KMS-11 (cell line): ENCODE results near the gene ZNF513.

ENCODE experiments used
- H2AFZ ChIP-seq: fragments of 200-600 bp; sonication (generic); 2 replicates; pipeline ENCODE4 v1.6.1; 2016; ENCODE audit warnings: antibody characterized with exemption, mixed run types, low read depth
- H3K27ac ChIP-seq: fragments of 200-600 bp; sonication (generic); 2 replicates; pipeline ENCODE4 v1.6.1; 2016; ENCODE audit warnings: mild to moderate bottlenecking, mixed run types
- H3K27me3 ChIP-seq: fragments of 200-600 bp; sonication (generic); 2 replicates; pipeline ENCODE4 v1.6.1; 2017; ENCODE audit warnings: mild to moderate bottlenecking, low read depth, mixed run types, moderate library complexity; ENCODE audit not compliant: insufficient read depth
- H3K36me3 ChIP-seq: fragments of 200-600 bp; sonication (generic); 2 replicates; pipeline ENCODE4 v1.6.1; 2017; ENCODE audit warnings: mild to moderate bottlenecking, mixed run types; ENCODE audit not compliant: insufficient read depth
- H3K4me1 ChIP-seq: fragments of 200-600 bp; sonication (generic); 2 replicates; pipeline ENCODE4 v1.6.1; 2016; ENCODE audit warnings: mild to moderate bottlenecking, low read depth, mixed run types; ENCODE audit not compliant: poor library complexity, severe bottlenecking
- H3K4me2 ChIP-seq: fragments of 200-600 bp; sonication (generic); 2 replicates; pipeline ENCODE4 v1.7.0; 2016; ENCODE audit warnings: mild to moderate bottlenecking, mixed run types
- H3K4me3 ChIP-seq: fragments of 200-600 bp; sonication (generic); IDR thresholded peaks from 2 replicates; pipeline ENCODE4 v1.6.1; 2017; ENCODE audit warnings: low read depth, low read length, mixed read lengths; ENCODE audit not compliant: insufficient read depth
- H3K79me2 ChIP-seq: fragments of 200-600 bp; sonication (generic); 2 replicates; pipeline ENCODE4 v1.6.1; 2016; ENCODE audit warnings: low read depth, mixed run types; ENCODE audit not compliant: insufficient read depth
- H3K9ac ChIP-seq: fragments of 200-600 bp; sonication (generic); 2 replicates; pipeline ENCODE4 v1.6.1; 2016; ENCODE audit warnings: mild to moderate bottlenecking, mixed run types
- H4K20me1 ChIP-seq: fragments of 200-600 bp; sonication (generic); 2 replicates; pipeline ENCODE4 v1.6.1; 2016; ENCODE audit warnings: mild to moderate bottlenecking, mixed run types; ENCODE audit not compliant: insufficient read depth
- CTCF ChIP-seq: fragments of 200-600 bp; sonication (generic); conservative IDR thresholded peaks from 2 replicates; pipeline ENCODE4 v1.6.1; 2017; ENCODE audit warnings: low read depth, mild to moderate bottlenecking, antibody characterized with exemption, low read length, moderate library complexity, mixed read lengths

Gene ZNF513

GRCh38 chr2:27362678-27363420, 17.7 kb downstream of the ZNF513 start:
- no peak overlapping the region for H3K4me2 ChIP-seq
- no peak overlapping the region for H3K27ac ChIP-seq
- no peak overlapping the region for H2AFZ ChIP-seq
- peaks cover 6% of the 10 kb centered on the region for H3K4me1 ChIP-seq
- H3K79me2 ChIP-seq: peaks cover 7% of the 10 kb centered on the region; the same call in 1 of the 2 replicates
- TF ChIP-seq CTCF: no peak
- no peaks in the 10 kb centered on the region for H3K27me3 ChIP-seq
- H4K20me1 ChIP-seq: no peaks in the 10 kb centered on the region
- no peak overlapping the region for H3K9ac ChIP-seq
- H3K36me3 ChIP-seq: no peaks in the 10 kb centered on the region
- H3K4me3 ChIP-seq: no peak overlapping the region

- Histone ChIP-seq H4K20me1 (no peaks in the 10 kb centered on the region), H3K79me2 (peaks cover 64% of the 10 kb centered on the region), H3K27me3 (no peaks in the 10 kb centered on the region), H3K4me3 (peak within 1 kb of the TSS; percentile 95), H3K27ac (peak within 1 kb of the TSS; percentile 95), H2AFZ (peak within 1 kb of the TSS; percentile 83), H3K9ac (peak within 1 kb of the TSS; percentile 98), H3K36me3 (no peaks in the 10 kb centered on the region), H3K4me2 (peak within 1 kb of the TSS; percentile 83), H3K4me1 (peaks cover 40% of the 10 kb centered on the region)
- no peak for TF ChIP-seq CTCF
These were observed 24.0 kb downstream of the ZNF513 start, which contains the start of gene GTF3C2 for GRCh38 chr2:27356382-27357181. TSS of gene GTF3C2 (minus strand) at chr2:27356764. CDS start at chr2:27343554, 13,210 bp downstream.

GRCh38 chr2:27356056-27356381, 24.5 kb downstream of the ZNF513 start:
- no peaks in the 10 kb centered on the region for H3K27me3 ChIP-seq
- H3K9ac ChIP-seq: peak overlapping the region; percentile 98
- TF ChIP-seq CTCF: no peak
- peaks cover 46% of the 10 kb centered on the region for H3K4me1 ChIP-seq
- peak overlapping the region; percentile 83 for H2AFZ ChIP-seq
- H3K79me2 ChIP-seq: peaks cover 69% of the 10 kb centered on the region
- H4K20me1 ChIP-seq: no peaks in the 10 kb centered on the region
- H3K4me2 ChIP-seq: peak overlapping the region; percentile 55
- peak overlapping the region; percentile 95 for H3K4me3 ChIP-seq
- H3K27ac ChIP-seq: peak overlapping the region; percentile 95
- no peaks in the 10 kb centered on the region for H3K36me3 ChIP-seq

- no peak for TF ChIP-seq CTCF
- Histone ChIP-seq H3K27me3 (no peaks in the 10 kb centered on the region), H3K27ac (no peak overlapping the region), H3K4me1 (peaks cover 61% of the 10 kb centered on the region), H2AFZ (no peak overlapping the region), H3K79me2 (peaks cover 84% of the 10 kb centered on the region), H4K20me1 (0 out of 2 replicates have a peak, but pooled peaks cover 5% of the 10 kb centered on the region), H3K9ac (no peak overlapping the region), H3K36me3 (no peaks in the 10 kb centered on the region), H3K4me3 (no peak overlapping the region), H3K4me2 (no peak overlapping the region; the same call in 1 of the 2 replicates)
These were observed 26.0 kb downstream of the ZNF513 start for GRCh38 chr2:27354597-27354927.
